Stimulated activated CD8-positive, alpha-beta memory T cell treated with anti-CD3 and anti-CD28 coated beads, Interleukin-15, amount 100 ng/mL, for 24 hours (primary cell): ENCODE data around the gene DCANP1.

Experiments
- DNase-seq: peaks from one replicate; pipeline ENCODE4 v3.0.0-alpha.2; 2020; ENCODE audit warnings: low read depth

DCANP1 gene

DNA sequence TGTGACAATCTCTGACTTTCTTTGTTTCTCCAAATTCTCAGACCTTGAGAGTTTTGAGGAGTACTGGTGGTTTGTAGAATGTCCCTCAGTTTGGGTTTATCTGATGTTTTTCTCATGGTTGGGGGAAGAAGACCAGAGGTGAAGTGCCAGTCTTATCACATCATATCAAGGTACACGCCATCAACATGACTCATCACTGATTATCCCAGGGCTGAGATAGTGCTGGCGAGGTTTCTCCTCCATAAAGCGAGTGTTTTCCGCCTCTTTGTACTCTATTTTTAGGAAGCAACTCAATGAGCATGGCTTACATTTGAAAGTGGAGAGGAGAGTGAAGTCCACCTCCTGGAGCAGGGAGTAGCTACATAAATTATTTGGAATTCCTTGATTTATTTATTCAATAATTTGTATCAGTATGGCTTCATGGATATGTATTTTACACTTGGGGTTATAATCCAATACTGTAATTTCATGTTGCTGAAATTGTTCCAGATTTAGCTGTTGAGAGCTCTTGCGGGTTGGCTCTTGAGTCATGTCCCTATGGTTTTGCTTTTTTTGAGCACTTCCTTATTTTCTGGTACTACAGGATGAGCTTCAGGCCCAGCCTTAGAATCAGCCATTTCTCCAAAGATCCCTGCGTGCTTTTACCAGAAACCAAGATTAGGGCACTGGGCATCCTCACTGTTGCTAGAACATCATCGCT lies 23.9 kb downstream of the DCANP1 start:
- no peak for DNase-seq

DNA sequence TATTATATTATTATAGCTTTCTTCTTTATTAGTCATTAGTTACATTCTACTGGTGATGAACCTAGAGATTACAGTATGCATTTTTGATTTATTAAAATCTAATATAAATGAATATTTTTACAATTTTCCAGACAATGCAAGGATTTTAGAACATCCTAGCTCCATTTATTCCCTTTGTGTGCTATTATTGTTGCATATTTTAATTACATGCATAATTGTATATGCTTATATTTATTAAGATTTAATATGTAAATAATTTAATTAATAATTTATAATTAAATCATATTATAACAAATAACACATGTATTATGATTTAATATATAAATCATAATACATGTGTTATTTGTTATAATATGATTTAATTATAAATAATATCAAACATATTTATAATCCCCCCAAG lies 24.7 kb downstream of the DCANP1 start:
- no peak for DNase-seq

DNA sequence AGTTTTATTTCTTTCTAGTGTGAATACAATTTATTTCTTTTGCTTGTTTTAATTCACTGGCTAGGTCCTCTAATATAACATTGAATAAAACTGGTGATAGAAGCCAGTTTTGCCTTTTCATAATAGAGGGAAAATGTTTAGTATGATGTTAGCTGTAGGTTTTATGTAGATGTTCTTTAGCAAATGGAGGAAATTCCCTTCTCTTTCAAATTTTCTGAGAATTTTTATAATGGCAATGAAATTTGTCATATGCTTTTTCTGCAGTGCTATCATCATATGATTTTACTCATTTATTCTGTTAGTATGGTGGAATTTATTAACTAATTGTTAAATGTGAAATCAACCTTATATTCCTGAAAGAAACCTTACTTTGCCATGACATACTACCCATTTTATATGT lies 30.1 kb downstream of the DCANP1 start:
- DNase-seq: no peak

DNA sequence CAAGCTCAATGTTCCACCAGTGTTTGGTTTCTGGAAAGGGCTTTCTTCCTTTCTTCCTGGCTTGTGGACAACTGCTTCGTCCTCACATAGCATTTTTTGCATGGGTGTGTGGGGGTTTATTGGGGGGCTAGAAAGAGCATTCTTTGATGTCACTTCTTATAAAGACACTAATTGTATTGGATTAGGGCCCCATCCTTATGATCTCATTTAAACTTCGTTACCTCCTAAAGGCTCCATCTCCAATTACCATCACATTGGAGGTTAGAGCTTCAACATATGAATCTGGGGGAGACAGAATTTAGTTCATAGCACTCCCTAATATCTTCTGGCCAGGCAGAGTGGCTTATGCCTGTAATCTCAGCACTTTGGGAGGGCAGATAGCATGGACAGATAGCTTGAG lies 42.1 kb downstream of the DCANP1 start:
- DNase-seq: no peak

DNA sequence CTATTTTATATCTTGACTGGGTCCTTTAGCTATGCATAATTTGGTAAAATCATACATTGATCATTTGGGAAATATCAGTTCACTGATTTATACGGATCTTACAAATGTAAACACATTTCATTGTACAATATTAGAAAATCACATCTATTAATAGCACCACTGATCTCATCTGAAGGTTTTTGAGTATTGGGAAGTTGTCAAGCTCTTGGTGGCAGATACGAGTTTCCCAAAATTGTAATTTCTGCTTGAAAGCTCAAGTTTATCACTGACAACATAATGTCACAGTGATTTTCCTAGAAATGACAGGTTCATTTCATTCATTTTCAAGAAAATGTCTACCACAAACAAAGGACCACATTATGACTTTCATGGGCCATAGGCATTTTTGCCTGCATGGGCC lies 45.1 kb downstream of the DCANP1 start:
- no peak for DNase-seq

DNA sequence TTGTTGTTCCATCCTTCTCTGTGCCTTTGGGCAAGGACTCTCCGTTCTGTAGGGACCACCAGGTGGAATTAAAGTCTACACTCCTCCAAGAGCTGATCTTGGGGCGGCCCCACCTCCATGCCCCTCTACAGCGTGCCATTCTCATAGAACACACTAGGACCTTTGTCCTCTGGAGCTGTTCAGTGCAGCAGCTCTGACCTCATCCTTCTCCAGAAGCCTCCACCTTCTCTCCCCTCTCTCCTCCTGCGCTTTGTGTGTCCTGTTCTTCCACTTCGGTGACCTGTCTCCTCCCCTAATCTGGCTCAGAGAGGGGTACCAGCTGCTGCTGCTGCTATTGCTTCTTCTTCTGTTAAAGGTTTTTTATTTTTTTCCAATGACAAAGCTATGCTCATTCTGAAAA lies 46.3 kb downstream of the DCANP1 start:
- no peak for DNase-seq

DNA sequence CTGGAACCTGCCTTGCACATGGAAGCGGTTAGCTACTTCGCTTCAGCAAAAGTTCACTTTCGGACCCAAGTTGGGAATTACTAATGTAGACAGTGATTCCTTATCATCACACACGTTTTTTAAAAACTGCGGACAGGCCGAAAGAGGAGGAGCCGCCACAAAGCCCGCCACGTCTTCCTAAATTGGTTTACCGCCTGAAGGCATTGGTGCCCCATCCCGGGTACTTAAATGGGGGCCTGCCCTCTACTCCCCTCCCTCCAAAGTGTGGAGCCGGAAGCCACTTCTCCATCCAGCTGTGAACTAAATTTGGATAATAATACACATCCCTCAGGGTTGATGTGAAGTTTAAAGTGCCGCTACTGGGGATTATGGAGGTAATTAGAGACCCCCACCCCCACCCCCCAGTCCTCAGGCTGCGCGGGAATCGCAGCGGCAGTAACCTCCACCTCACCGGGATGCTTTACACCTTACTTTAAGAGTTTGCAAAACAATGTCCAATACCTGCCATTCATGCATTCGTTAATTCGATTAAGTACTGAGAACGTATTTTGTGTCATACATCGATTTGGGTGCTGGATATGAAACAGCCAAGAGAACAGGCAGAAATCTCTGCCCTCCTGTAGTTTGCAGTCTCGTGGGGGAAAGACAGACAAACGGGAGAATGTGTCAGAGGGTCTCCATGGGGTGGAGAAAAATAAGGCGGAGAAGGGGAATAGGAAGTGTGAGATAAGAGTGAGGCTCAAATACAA lies 47.2 kb downstream of the DCANP1 start:
- DNase-seq: no peak

DNA sequence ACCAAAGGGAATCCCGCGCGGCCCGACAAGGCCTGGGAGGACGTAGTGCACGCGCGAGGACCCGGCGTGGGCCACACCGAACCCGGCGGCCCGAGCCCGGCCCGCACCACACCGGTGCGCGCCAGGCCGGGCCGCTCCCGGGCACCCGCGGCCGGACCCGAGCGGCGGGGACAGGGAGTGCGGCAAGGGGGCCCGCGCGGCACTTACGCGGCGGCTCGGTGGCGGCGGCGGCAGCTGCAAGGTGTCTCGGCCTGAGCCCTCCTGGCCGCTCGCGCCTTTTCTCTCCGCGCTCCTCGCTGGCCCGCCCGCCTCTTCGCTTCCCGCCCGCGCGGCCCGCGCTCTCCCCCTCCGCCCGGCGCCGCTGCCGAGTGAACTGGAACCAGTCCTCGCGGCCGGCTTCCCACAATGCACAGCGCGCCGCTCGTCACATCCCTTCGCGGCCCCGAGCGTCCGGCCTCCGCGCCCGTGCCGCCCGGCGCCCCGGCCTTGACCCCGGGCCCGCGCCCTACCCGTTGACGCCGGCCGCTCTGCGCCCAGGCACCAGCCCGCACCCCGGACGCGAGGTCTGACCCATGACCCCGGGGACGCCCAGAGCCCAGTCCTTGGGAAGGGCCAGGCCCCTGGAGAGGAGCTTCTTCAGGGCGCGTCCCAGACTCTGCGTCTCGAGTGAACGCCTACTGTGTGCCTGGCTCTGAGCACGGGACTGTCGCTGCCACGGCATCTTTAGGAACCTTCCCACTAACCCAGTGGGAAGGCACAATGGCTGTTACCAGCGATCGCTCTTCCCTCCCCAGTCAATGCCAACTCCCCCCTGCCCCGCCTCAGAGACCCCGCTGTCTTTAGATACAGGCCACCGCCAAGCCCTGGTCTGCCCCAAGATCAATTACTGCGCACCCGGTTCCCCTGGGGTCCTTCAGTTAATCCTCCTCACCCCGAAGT lies 48.0 kb downstream of the DCANP1 start, which contains the start of gene MACROH2A1:
Gene MACROH2A1 (minus strand): TSS at position 377 of the 939 bp plus-strand sequence. CDS start 10,138 bp downstream, outside the sequence.
- peak; percentile 68 for DNase-seq

DNA sequence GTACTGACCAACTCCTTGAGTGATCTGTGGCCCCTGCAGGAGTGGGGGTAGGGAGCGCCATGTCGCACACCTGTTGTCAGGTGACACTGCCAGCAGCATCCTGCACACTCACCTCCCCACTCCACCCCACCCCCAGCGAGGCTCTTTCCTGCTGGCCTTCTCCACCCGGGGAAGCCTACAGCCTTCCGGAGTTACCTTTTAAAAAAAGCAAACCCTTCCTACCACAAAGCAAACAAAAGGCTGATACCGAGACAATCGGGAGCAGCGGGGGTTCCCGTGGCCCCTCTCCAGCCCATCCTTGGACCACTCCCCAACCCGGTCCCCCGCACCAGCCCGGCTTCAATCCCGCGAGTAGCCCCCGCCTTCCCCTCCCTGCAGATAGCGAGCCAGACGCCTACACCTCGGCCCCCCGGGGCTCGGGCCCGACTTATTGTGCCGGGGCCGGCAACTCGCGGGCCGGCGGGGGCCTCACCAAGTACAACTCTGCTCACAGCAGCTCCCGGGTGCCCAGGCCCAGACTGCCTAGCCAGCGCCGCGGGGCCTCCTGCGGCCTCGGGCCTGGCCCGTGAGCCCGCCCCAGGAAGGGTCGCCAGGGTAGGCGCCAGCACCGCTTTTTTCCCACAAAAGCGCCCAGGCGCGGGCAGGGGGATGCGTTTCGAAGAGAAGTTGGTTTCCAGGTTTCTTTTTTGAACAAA lies 48.8 kb downstream of the DCANP1 start:
- DNase-seq: peak; percentile 15

DNA sequence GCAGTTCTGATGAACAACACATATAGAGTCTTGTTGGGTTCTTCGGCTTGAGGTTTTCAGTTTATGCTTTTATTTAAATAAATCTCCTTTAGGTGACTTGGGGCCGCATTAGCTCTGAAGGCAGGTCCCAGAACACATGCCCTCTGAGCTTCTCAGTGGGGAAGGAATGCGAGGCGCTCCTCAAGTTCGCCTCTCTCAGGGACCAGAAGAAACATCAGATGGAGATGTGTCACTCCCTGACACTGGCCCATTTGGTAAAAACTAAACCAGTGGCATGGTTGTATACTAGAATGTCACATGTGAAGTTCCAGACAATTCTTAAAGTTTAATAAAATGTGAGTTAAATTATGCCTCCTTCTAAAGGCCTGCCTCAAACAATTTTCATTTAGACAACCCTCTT lies 50.1 kb downstream of the DCANP1 start:
- no peak for DNase-seq

DNA sequence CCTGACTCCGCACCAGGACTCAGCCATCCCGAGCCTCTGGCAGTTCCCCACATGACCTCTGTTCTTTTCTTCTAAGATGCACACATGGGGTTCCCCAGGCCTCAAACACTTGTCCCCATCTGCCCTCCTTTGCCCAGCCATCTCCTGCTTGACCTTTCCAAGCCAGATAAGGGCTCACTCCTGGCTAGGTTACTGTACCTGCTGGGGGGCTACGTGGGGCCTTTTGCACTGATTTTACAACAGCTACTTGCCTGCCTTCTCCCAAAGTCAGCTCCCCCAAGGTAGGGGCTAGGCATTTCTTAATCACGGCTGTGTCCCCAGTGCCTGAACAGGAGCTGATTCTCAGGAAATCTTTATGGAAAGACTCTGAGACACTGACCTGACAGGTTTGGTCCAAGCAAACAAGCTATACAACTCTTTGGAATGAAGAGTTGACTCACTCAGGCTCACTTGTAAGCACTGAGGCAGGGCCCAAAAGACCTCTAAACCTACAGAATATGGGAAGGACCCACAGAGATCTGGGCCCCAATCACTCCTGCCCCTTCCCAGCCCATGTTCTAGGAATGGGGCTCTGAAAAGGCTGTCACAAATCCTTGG lies 50.6 kb downstream of the DCANP1 start:
- no peak for DNase-seq

DNA sequence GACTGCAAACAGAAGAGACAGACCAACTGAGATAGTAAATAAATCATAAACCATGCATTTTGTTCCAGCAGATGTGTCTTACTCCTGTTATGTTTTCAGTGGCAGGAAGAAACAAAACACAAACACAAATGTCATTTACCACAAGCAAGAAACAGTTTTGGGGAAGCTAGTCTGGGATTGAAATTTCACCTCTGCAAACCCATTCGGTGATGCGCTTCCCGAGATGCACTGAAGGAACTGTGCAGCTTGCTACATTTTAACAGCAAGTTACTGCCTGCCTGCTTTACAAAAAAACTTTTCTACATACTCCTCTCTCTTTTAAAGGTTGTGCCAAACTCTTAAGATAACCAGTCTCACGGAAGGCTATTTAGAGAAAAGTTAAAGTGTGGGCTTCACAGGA lies 51.3 kb downstream of the DCANP1 start:
- no peak for DNase-seq

DNA sequence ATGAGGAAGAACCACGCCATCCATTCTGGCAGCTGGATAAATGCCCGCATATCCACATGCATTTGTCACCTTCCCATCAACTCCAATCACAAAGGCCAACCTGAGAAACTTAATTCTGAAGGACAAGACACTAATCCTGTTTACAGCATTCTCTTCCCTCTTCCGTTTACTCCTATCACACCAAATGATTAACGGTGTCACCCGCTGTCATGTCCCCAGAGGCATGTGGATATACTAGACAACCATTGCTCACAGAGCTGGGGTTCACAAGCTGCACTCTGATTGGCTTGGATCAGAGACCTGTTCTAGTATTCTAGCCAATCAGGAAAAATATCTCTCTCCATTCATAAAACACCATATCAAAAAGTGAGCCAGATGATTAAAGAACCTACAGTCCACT lies 51.7 kb downstream of the DCANP1 start:
- no peak for DNase-seq
